ENCODE measurements around the gene CRYL1.

DNA sequence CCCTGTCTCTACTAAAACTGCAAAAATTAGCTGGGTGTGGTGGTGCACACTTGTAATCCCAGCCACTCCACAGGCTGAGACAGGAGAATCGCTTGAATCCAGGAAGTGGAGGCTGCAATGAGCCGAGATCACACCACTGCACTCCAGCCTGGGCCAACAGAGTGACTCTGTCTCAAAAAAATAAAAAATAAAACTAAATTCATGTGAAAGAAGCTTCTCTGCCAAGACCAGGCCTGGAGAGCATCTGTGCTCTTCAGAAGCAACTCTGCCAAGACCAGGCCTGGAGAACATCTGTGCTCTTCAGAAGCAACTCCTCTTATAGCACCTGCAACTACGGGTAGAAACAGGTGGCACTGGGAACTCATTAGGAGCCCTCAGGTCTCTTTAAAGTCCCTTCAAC lies 37.7 kb downstream of the CRYL1 start:
- TF ChIP-seq, protein P1, sequence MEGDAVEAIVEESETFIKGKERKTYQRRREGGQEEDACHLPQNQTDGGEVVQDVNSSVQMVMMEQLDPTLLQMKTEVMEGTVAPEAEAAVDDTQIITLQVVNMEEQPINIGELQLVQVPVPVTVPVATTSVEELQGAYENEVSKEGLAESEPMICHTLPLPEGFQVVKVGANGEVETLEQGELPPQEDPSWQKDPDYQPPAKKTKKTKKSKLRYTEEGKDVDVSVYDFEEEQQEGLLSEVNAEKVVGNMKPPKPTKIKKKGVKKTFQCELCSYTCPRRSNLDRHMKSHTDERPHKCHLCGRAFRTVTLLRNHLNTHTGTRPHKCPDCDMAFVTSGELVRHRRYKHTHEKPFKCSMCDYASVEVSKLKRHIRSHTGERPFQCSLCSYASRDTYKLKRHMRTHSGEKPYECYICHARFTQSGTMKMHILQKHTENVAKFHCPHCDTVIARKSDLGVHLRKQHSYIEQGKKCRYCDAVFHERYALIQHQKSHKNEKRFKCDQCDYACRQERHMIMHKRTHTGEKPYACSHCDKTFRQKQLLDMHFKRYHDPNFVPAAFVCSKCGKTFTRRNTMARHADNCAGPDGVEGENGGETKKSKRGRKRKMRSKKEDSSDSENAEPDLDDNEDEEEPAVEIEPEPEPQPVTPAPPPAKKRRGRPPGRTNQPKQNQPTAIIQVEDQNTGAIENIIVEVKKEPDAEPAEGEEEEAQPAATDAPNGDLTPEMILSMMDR (IDR thresholded peaks at IDR 0.05): no peak
- TF ChIP-seq YY1 (IDR thresholded peaks at IDR 0.05; ENCODE audit: low read depth) (no peak), GABPA (IDR thresholded peaks at IDR 0.05; ENCODE audit: low read depth) (no peak), REST (IDR thresholded peaks at IDR 0.05; ENCODE audit: low read depth, low read length) (no peak), RAD21 (IDR thresholded peaks at IDR 0.05; ENCODE audit: low read length) (no peak), RCOR1 (IDR thresholded peaks at IDR 0.05; ENCODE audit: low read length) (no peak)
- TF ChIP-seq, protein P2, sequence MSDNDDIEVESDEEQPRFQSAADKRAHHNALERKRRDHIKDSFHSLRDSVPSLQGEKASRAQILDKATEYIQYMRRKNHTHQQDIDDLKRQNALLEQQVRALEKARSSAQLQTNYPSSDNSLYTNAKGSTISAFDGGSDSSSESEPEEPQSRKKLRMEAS (IDR thresholded peaks at IDR 0.05; ENCODE audit: low read depth): no peak

All from SK-N-SH (cell line).